Naive B cell (primary cell): ENCODE data around the gene LSM12. TPM values are rescaled to one million over a fixed set of nuclear protein-coding genes. Genes with fewer than 3 reads are reported as not detected.

ENCODE experiments used
- ATAC-seq, 2 donors: fragments of 150-1000 bp; cut with Tn5 transposase; 2 replicates each; pipeline ENCODE4 v1.10.0; 2021; ENCODE audit warnings: low read depth in 2 of 2, mild to moderate bottlenecking in 2 of 2, moderate library complexity in 2 of 2
- DNase-seq: peaks from one replicate; pipeline ENCODE4 v3.0.0; 2022
- H3K27ac Mint-ChIP-seq, 6 donors: one replicate each; pipeline ENCODE4 v1.8.0; 2020 to 2022; ENCODE audit warnings: mild to moderate bottlenecking in 6 of 6, mixed read lengths in 6 of 6, moderate library complexity in 5 of 6, inconsistent platforms in 2 of 6
- H3K27me3 Mint-ChIP-seq, 3 donors: one replicate each; pipeline ENCODE4 v1.8.0; 2021 to 2022; ENCODE audit warnings: mixed read lengths in 3 of 3, mild to moderate bottlenecking in 1 of 3
- H3K36me3 Mint-ChIP-seq, 2 donors: one replicate each; pipeline ENCODE4 v1.8.0; 2020 to 2022; ENCODE audit warnings: mixed read lengths in 2 of 2, inconsistent platforms in 1 of 2, mild to moderate bottlenecking in 1 of 2
- H3K4me1 Mint-ChIP-seq, 3 donors: one replicate each; pipeline ENCODE4 v1.8.0; 2020 to 2022; ENCODE audit warnings: mixed read lengths in 3 of 3, inconsistent platforms in 1 of 3, mild to moderate bottlenecking in 1 of 3, moderate library complexity in 1 of 3
- H3K4me3 Mint-ChIP-seq, 8 donors: one replicate each; pipeline ENCODE4 v1.8.0; 2020 to 2022; ENCODE audit warnings: mild to moderate bottlenecking in 8 of 8, mixed read lengths in 8 of 8, moderate library complexity in 8 of 8, inconsistent platforms in 2 of 8
- H3K9me3 Mint-ChIP-seq, 7 donors: one replicate each; pipeline ENCODE4 v1.8.0; 2020 to 2022; ENCODE audit warnings: mixed read lengths in 7 of 7, mild to moderate bottlenecking in 5 of 7, inconsistent platforms in 2 of 7, moderate library complexity in 1 of 7
- polyA plus RNA-seq, 6 donors: library from polyadenylated mRNA; unstranded; fragments of 300-500 nt; fragmentation: Illumina TruSeq; gene quantifications; one replicate each; pipeline ENCODE4 v1.2.3, GENCODE V29; 2021; ENCODE audit warnings: low read depth in 6 of 6

Gene LSM12
- polyA plus RNA-seq, 6 donors from 2014 or later, result 48.1 to 99.0 (median 80.5) TPM

GRCh38 chr17:44078412-44078811, 11.9 kb upstream of the LSM12 start:
- Mint-ChIP-seq H3K27ac (no peak overlapping the region), H3K4me3 (no peak overlapping the region), H3K36me3 (peaks cover 0 to 8% of the 10 kb centered on the region in 2 donors), H3K4me1 (peaks cover 0 to 13% (median 11%) of the 10 kb centered on the region in 3 donors), H3K9me3 (no peaks in the 10 kb centered on the region), H3K27me3 (no peaks in the 10 kb centered on the region)
- DNase-seq (no peak), ATAC-seq (no peak)

GRCh38 chr17:44077595-44077909, 11.1 kb upstream of the LSM12 start:
- H3K36me3 Mint-ChIP-seq, result peaks cover 0 to 4% of the 10 kb centered on the region in 2 donors
- DNase-seq, result no peak
- no peak overlapping the region for H3K4me3 Mint-ChIP-seq
- no peaks in the 10 kb centered on the region for H3K27me3 Mint-ChIP-seq
- peaks cover 4 to 20% (median 13%) of the 10 kb centered on the region in 3 donors for H3K4me1 Mint-ChIP-seq
- peak overlapping the region in 2 of 6 donors; percentile 8 to 83 for H3K27ac Mint-ChIP-seq
- ATAC-seq, result no peak
- H3K9me3 Mint-ChIP-seq, result no peaks in the 10 kb centered on the region

DNA sequence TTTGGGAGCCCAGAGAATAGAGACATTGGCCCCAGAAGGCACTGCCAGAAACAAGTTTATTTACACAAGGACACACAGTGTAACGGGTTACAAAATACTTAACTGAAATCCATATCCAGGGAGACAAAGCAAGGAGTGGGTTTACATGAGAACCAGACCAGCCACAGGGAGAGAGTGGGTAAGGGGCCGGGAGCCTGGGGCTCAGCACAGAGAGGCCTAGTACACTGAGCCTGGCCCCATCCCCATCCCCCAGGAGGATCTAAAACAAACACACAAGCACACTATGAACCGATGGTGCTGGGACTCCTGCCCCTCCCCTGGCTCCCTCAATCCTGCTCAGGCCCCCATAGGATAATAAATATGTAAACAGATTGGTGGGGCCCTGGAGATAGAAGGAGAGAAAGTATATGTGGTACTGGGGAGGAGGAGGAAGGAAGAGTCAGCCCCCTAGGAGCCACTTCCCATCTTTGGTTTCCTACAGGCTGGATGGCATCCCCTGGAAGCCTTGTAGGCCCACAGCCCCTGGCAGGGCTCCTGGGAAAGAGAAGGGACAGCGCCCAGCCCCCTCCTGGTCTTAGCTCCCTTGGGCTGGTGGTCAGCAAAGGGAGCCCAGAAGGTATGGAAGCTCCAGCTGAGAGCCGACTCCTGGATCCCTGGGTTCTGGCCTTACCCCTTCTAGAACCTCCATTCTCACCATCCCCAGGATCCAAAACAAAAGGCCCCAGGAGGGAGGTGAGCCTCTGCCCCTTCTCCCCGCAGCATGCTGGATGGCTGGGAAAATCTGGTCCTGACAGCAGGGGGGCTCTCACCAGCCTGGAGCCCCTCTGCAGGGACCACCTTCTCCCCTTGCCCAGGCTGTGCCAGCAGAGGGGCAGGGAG, 10.5 kb upstream of the LSM12 start:
- peaks cover 7 to 24% (median 16%) of the 10 kb centered on the region in 3 donors for H3K4me1 Mint-ChIP-seq
- ATAC-seq, result no peak
- no peaks in the 10 kb centered on the region for H3K27me3 Mint-ChIP-seq
- no peaks in the 10 kb centered on the region for H3K9me3 Mint-ChIP-seq
- no peak for DNase-seq
- no peaks in the 10 kb centered on the region for H3K36me3 Mint-ChIP-seq
- no peak overlapping the region for H3K4me3 Mint-ChIP-seq
- peak overlapping the region in 2 of 6 donors; percentile 68 to 83 for H3K27ac Mint-ChIP-seq

GRCh38 chr17:44075598-44076293, 9.3 kb upstream of the LSM12 start:
- no peaks in the 10 kb centered on the region for H3K27me3 Mint-ChIP-seq
- DNase-seq, result no peak
- H3K9me3 Mint-ChIP-seq, result no peaks in the 10 kb centered on the region
- H3K4me1 Mint-ChIP-seq, result peaks cover 18 to 35% (median 28%) of the 10 kb centered on the region in 3 donors
- H3K4me3 Mint-ChIP-seq, result peak overlapping the region in 2 of 8 donors; percentile 49 to 66
- H3K27ac Mint-ChIP-seq, result peak overlapping the region in 4 of 6 donors; percentile 36 to 93 (median 80)
- no peak for ATAC-seq
- H3K36me3 Mint-ChIP-seq, result no peaks in the 10 kb centered on the region

DNA sequence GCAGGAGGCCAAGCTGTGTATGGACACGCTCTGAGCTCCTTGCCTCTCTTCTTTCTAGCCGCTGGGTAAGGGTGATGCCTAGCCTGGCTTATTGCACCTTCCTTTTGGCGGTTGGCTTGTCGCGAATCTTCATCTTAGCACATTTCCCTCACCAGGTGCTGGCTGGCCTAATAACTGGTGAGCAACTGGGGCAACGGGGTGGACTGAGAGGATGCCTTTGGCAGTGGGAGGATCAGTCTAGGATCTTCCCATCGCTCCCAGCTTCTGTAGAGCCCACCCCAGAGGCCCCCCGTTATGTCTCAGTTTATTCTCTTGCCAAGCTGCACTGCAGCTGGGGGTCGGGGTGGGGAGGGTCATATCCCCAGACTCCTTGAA, 8.4 kb upstream of the LSM12 start:
- H3K36me3 Mint-ChIP-seq, result no peaks in the 10 kb centered on the region
- peaks cover 24 to 37% (median 32%) of the 10 kb centered on the region in 3 donors for H3K4me1 Mint-ChIP-seq
- no peak for ATAC-seq
- no peaks in the 10 kb centered on the region for H3K27me3 Mint-ChIP-seq
- peak overlapping the region in 1 of 8 donors; percentile 75 for H3K4me3 Mint-ChIP-seq
- peak overlapping the region in 3 of 6 donors; percentile 62 to 74 (median 72) for H3K27ac Mint-ChIP-seq
- DNase-seq, result no peak
- no peaks in the 10 kb centered on the region for H3K9me3 Mint-ChIP-seq

DNA sequence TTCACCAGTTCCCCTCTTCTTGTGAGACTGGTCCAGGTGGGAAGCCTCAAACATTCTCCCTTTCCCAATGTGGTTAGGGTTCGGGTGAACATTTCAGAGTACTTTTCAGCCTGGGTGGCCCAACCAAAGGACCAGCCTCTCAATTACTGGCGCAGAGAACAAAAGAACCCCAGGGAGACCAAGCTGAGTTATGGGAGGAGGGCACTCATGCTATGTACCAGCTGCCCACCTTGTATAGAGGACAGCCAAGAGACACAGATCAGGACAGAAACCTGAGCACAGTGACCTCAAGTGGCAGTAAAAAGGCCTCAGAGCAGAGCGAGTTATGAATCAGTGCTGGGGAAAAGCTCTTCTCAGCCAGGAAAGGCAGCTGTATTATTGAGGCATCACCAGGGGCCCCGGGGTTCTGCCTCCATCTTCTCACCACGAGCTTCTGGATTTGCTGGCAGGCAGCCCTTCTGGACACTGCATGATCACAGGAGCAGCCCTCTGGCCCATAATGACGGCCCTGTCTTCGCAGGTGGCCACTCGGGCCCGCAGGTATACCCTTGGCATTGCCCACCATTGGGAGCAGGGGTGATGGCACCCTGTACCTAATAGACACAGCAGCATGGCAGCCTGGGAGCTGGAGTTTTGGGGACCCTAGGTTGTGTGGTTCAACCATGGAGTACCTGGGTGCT, 7.9 kb upstream of the LSM12 start:
- H3K27ac Mint-ChIP-seq, result no peak overlapping the region
- no peaks in the 10 kb centered on the region for H3K27me3 Mint-ChIP-seq
- no peaks in the 10 kb centered on the region for H3K36me3 Mint-ChIP-seq
- ATAC-seq (no peak), DNase-seq (no peak)
- no peaks in the 10 kb centered on the region for H3K9me3 Mint-ChIP-seq
- peak overlapping the region in 3 of 8 donors; percentile 2 to 63 (median 47) for H3K4me3 Mint-ChIP-seq
- H3K4me1 Mint-ChIP-seq, result peaks cover 25 to 38% (median 31%) of the 10 kb centered on the region in 3 donors

DNA sequence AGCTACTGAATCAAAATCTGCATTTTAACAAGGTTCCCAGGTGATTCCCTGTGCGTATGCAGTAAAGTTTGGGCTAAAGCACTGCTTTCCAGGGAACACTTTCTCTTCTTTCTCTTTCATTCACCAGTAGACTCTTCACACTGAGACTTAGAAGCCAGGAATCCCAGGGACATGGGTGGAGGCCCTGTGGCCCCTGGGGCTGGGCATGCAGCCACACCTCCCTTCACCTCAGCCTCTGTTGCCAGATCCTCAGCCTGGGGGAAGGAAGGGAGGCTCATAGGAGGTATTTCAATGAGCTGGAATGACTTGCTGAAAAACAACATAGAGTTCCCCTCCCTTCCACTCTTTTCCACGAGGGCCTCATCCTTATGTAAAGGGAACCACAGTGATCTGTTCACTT, 5.3 kb upstream of the LSM12 start:
- peak overlapping the region in 5 of 6 donors; percentile 62 to 95 (median 79) for H3K27ac Mint-ChIP-seq
- H3K4me3 Mint-ChIP-seq, result peak overlapping the region; percentile 88 to 99 (median 94)
- no peak for DNase-seq
- no peaks in the 10 kb centered on the region for H3K27me3 Mint-ChIP-seq
- peaks cover 29 to 54% (median 31%) of the 10 kb centered on the region in 3 donors for H3K4me1 Mint-ChIP-seq
- ATAC-seq, result no peak
- H3K9me3 Mint-ChIP-seq, result no peaks in the 10 kb centered on the region
- no peaks in the 10 kb centered on the region for H3K36me3 Mint-ChIP-seq

- H3K27ac Mint-ChIP-seq, result peak overlapping the region; percentile 18 to 97 (median 88)
- peak overlapping the region; percentile 92 to 99 (median 94) for H3K4me3 Mint-ChIP-seq
- peaks cover 29 to 58% (median 34%) of the 10 kb centered on the region in 3 donors for H3K4me1 Mint-ChIP-seq
- DNase-seq, result no peak
- no peaks in the 10 kb centered on the region for H3K27me3 Mint-ChIP-seq
- no peaks in the 10 kb centered on the region for H3K9me3 Mint-ChIP-seq
- no peaks in the 10 kb centered on the region for H3K36me3 Mint-ChIP-seq
- ATAC-seq, result no peak
Measured at GRCh38 chr17:44071198-44071520, 4.7 kb upstream of the LSM12 start.

- no peaks in the 10 kb centered on the region for H3K9me3 Mint-ChIP-seq
- DNase-seq (peak; percentile 76), ATAC-seq (peak; percentile 47 to 52)
- peak within 1 kb of the TSS; percentile 72 to 97 (median 88) for H3K27ac Mint-ChIP-seq
- no peaks in the 10 kb centered on the region for H3K27me3 Mint-ChIP-seq
- H3K4me1 Mint-ChIP-seq, result peaks cover 29 to 60% (median 38%) of the 10 kb centered on the region in 3 donors
- peak within 1 kb of the TSS; percentile 92 to 99 (median 94) for H3K4me3 Mint-ChIP-seq
- H3K36me3 Mint-ChIP-seq, result no peaks in the 10 kb centered on the region
Measured at GRCh38 chr17:44070455-44071197, 4.2 kb upstream of the LSM12 start, which contains the start of gene G6PC3. TSS of gene G6PC3 (plus strand) at chr17:44070735. CDS start at chr17:44070966, 231 bp downstream.

DNA sequence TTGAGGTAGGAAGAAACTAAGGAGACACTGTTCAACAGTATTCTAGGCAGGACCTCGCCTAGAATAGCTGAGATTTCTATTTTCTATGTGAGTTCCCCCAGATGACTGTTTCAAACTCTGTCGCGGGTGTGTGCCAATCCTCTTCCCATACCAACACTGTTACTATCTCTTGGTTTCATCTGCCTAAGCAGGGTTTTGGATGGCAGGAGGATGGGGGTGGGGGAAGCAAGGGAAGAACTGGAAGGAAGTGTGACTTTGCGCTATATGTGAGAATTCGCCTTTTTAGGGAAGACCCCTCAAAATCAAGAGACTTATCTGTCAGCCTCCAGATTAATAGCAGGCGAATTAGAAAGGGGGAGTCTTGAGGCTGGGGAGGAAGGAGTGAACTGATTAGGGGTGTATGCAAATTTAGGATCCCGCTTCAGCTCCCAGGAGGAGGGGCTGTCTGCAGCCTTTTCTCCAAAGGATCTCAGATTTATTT, 3.5 kb upstream of the LSM12 start:
- H3K27ac Mint-ChIP-seq, result peak overlapping the region; percentile 72 to 93 (median 88)
- peak overlapping the region; percentile 92 to 99 (median 94) for H3K4me3 Mint-ChIP-seq
- H3K36me3 Mint-ChIP-seq, result no peaks in the 10 kb centered on the region
- DNase-seq (no peak), ATAC-seq (no peak)
- peaks cover 33 to 66% (median 41%) of the 10 kb centered on the region in 3 donors for H3K4me1 Mint-ChIP-seq
- H3K9me3 Mint-ChIP-seq, result no peaks in the 10 kb centered on the region
- H3K27me3 Mint-ChIP-seq, result no peaks in the 10 kb centered on the region

DNA sequence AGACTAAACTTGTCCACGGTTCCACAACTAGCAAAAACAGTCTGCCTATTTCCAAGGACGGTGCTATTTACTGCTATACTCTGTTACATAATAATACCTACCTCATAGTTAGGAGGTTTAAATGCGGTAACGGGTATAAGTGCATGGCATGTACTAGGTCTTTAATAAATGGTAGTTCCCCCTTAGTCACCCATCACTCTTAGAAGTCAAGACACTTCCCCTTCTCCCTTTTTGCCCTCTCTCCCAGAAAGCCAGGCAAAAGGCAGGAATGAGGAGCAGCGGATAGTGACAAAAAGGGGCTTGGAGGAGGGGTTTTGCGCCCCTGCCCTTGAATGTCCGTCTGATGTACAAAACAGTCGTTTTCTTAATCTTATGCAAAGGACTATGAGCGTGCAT, 1.1 kb upstream of the LSM12 start:
- Mint-ChIP-seq H3K9me3 (no peaks in the 10 kb centered on the region), H3K36me3 (no peaks in the 10 kb centered on the region), H3K27me3 (no peaks in the 10 kb centered on the region), H3K4me1 (peaks cover 37 to 67% (median 47%) of the 10 kb centered on the region in 3 donors), H3K27ac (peak overlapping the region in 2 of 6 donors; percentile 34 to 49), H3K4me3 (peak overlapping the region in 7 of 8 donors; percentile 2 to 96 (median 94))
- ATAC-seq (no peak), DNase-seq (no peak)

DNA sequence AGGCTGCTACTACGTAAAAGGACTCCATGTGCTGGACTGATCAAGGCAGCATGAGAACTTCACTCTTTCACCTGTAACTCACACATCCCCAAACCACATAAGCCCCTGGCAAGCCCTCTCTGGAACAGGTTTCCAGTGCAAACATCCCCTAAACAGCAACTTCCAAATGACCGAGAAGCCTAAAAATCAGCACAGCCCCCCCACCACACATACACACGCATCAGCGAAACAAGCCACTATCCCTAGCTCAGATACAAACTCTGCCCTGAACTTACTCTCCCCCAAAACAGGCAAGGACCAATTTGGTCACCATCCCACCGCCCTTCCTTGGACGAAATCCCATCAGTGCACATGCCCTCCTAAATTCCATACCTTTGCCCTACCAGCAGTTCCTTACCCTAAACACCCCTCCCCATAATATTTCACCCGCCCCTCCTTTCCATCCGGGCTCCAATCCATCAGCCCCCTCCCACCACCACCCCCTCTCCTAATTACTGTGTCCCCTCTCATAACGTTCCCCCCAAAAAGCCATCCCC, 735 bp downstream of the LSM12 start:
- DNase-seq (no peak), ATAC-seq (no peak)
- Mint-ChIP-seq H3K27ac (peak overlapping the region; percentile 76 to 97 (median 95)), H3K27me3 (no peaks in the 10 kb centered on the region), H3K4me1 (peaks cover 28 to 58% (median 39%) of the 10 kb centered on the region in 3 donors), H3K4me3 (peak overlapping the region; percentile 86 to 96 (median 94)), H3K36me3 (peaks cover 0 to 7% of the 10 kb centered on the region in 2 donors), H3K9me3 (no peaks in the 10 kb centered on the region)
